Measurements from ENCODE around the gene IFFO2. TPM values are rescaled to one million over a fixed set of nuclear protein-coding genes. Genes with fewer than 3 reads are reported as not detected.

IFFO2 gene
- total and polyA plus RNA-seq, 2 of the 13 experiments (the other 11 are each of a cell fraction or from before 2014, with no cell fraction given), result 7.3 to 16.7 TPM

- TF ChIP-seq ZBTB3 (CRISPR knock-in tag; IDR thresholded peaks at IDR 0.05; ENCODE audit: borderline replicate concordance, low read depth) (no peak), PBX2 (CRISPR knock-in tag; IDR thresholded peaks at IDR 0.05) (no peak), HCFC1 (IDR thresholded peaks at IDR 0.05; ENCODE audit: low read depth, low read length) (no peak), FLYWCH1 (CRISPR knock-in tag; IDR thresholded peaks at IDR 0.05) (no peak), ZNF17 (CRISPR knock-in tag; IDR thresholded peaks at IDR 0.05) (no peak), NFAT5 (CRISPR knock-in tag; IDR thresholded peaks at IDR 0.05) (no peak), CSRNP2 (CRISPR knock-in tag; conservative IDR thresholded peaks at IDR 0.05; ENCODE audit: low read depth) (no peak), PREB (CRISPR knock-in tag; IDR thresholded peaks at IDR 0.05) (no peak), ZBTB26 (CRISPR knock-in tag; IDR thresholded peaks at IDR 0.05; ENCODE audit: borderline replicate concordance) (peak; percentile 89), ZBTB4 (CRISPR knock-in tag; IDR thresholded peaks at IDR 0.05; ENCODE audit: borderline replicate concordance) (no peak), ZC3H13 (CRISPR knock-in tag; IDR thresholded peaks at IDR 0.05) (no peak), NFKBIZ (CRISPR knock-in tag; IDR thresholded peaks at IDR 0.05) (peak; percentile 77; the same call in 1 of the 2 replicates)
Observed at GRCh38 chr1:18900303-18900841, 56.1 kb downstream of the IFFO2 start (continued).
